Heart right ventricle (tissue), 16 donors: ENCODE measurements around the gene XG. TPM values are rescaled to one million over a fixed set of nuclear protein-coding genes. Genes with fewer than 3 reads are reported as not detected.
"Not testable (repeated sequence)": the region's sequence is repeated elsewhere in the genome, so short reads cannot be mapped to it uniquely, and the experiment has no call there.

ENCODE experiments used
- ATAC-seq, 8 donors: fragments of 200-7000 bp; cut with Tn5 transposase; one replicate each; pipeline ENCODE4 v1.9.1; 2020; ENCODE audit warnings: mild to moderate bottlenecking in 8 of 8, moderate library complexity in 8 of 8, moderate number of reproducible peaks in 1 of 8
- DNase-seq, 2 donors: peaks; one replicate each; pipeline ENCODE4 v3.0.0-alpha.2; 2020
- H3K27ac ChIP-seq, 10 donors: fragments of 200-600 bp; sonication (generic) in 2 of 10; one replicate each; pipeline versions ENCODE4 v1.5.0 to v1.8.0; 2020 to 2022; ENCODE audit warnings: mild to moderate bottlenecking in 3 of 10
- H3K27me3 ChIP-seq, 7 donors: fragments of 200-600 bp; one replicate each; pipeline ENCODE4 v1.8.0; 2021 to 2022; ENCODE audit warnings: mild to moderate bottlenecking in 2 of 7
- H3K36me3 ChIP-seq, 9 donors: fragments of 200-600 bp; sonication (generic) in 1 of 9; one replicate each; pipeline versions ENCODE4 v1.5.0 to v1.8.0; 2020 to 2022; ENCODE audit warnings: mild to moderate bottlenecking in 2 of 9
- H3K4me1 ChIP-seq, 9 donors: fragments of 200-600 bp; sonication (generic) in 1 of 9; one replicate each; pipeline versions ENCODE4 v1.5.0 to v1.8.0; 2020 to 2022; ENCODE audit warnings: mild to moderate bottlenecking in 4 of 9
- H3K4me3 ChIP-seq, 10 donors: fragments of 200-600 bp; sonication (generic) in 2 of 10; one replicate each; pipeline versions ENCODE4 v1.5.0 to v1.8.0; 2020 to 2022; ENCODE audit warnings: mild to moderate bottlenecking in 7 of 10, moderate library complexity in 2 of 10
- H3K9me3 ChIP-seq, 11 donors: fragments of 200-600 bp in 10 of 11; sonication (generic) in 2 of 11; one replicate each; pipeline versions ENCODE4 v1.5.0 to v1.8.0; 2013 to 2022; ENCODE audit warnings: mild to moderate bottlenecking in 2 of 11, control low read depth in 1 of 11, moderate library complexity in 1 of 11
- WGBS, 2 donors: extraction: QIAGEN DNeasy Blood & Tissue Kit; methylation state at CpG; one replicate each; pipeline ENCODE4 v1.1.7; 2013; ENCODE audit warnings: inconsistent platforms in 1 of 2; 5-methylcytosine and 5-hydroxymethylcytosine counted together
- intact Hi-C, 10 donors: fragments of 100-400 bp; cut with DNase I; formaldehyde crosslinking; loops; one replicate each; pipeline versions ENCODE4 v1.11.1 to v1.14.2; 2022
- polyA plus RNA-seq, 2 donors: library from polyadenylated mRNA; stranded (reverse); fragments of 200-250 nt; gene quantifications; one replicate each; pipeline ENCODE4 v1.2.3, GENCODE V29; 2013
- total RNA-seq, 10 donors: library from RNA; stranded (reverse); fragmentation: NEBNext Ultra II Directional in 3 of 10; extraction: Animal tissue kit (Norgen Biotek cat#: 25700) in 3 of 10; gene quantifications; one replicate each; pipeline versions ENCODE4 v1.2.1 to v1.2.4, GENCODE V29; 2021 to 2023
- TF ChIP-seq, protein P1 (sequence below), 9 donors: fragments of 200-600 bp; sonication (generic) in 2 of 9; IDR thresholded peaks; one replicate each; pipeline versions ENCODE4 v1.5.0 to v1.8.0; 2021 to 2022; ENCODE audit warnings: antibody characterized with exemption in 9 of 9, mild to moderate bottlenecking in 5 of 9, moderate library complexity in 1 of 9
- donor health status: Arrhythmogenic right ventricular cardiomyopathy.
- donor health status: ischemic (EF 13 %, LVEDD 7.1; RV severe dilation, severe dysfunction).
- donor health status: healthy with polysubstance abuse.
- donor health status: DM: no; HTN: yes; CAD: no.
- donor health status: DM: no; HTN: no; CAD: no.
- donor health status: ischemic (EF 25% LVEDD 6.9; RV normal size, moderate dysfunction).
- donor health status: ischemic (EF 25% LVEDD 5.7; RV mildly dilated, moderate dysfunction).
- donor health status: healthy.
- donor health status: DM: yes; HTN: yes; CAD: no.
- donor health status: Ischemic cardiomyopathy.
- donor health status: ischemic (EF 35%, LVEDD 5.7; RV mildly dilated, moderate dysfunction).
- donor health status: nonischemic (EF 11% LVEDD 7.7; RV severe dilation, severe dysfunction).
- donor health status: DM: yes; HTN: yes; CAD: no.
- donor health status: PGD.
- donor health status: ischemic (EF 29% LVEDD 5.4; RV normal size, mild dysfunction).
- donor health status: nonischemic (EF 23%, LVEDD 6.1; RV moderate dilation, normal function).

The XG gene
- total and polyA plus RNA-seq, 12 donors: 0.16 to 1.5 (median 0.29) TPM; not detected in 2

DNA sequence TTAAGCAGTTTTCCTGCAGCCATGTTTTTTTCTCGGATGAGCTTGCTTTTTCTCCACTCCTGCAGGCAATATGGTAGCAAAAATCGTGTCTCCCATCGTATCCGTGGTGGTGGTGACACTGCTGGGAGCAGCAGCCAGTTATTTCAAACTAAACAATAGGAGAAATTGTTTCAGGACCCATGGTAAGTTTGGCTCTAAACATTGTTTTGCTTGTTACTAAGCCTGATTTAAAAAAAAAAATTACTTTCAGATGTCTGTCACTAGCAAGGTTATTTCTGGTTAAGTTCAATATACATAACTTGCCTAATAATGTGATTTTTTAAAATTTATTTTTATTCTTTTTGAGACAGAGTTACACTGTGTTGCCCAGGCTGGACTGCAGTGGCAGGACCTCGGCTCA lies 59.4 kb downstream of the XG start:
- Histone ChIP-seq H3K4me1 (peaks cover 0 to 4% (median 0%) of the 10 kb centered on the region in 9 donors), H3K36me3 (no peaks in the 10 kb centered on the region), H3K4me3 (no peak overlapping the region), H3K27me3 (peaks cover 0 to 11% (median 0%) of the 10 kb centered on the region in 7 donors), H3K27ac (no peak overlapping the region), H3K9me3 (no peaks in the 10 kb centered on the region)
- no peak for ATAC-seq
- 76 to 84% methylated on average over 5 of the region's 5 CpGs for WGBS, 2 donors
- DNase-seq: no peak
- intact Hi-C loops: loop anchor here in 7 of 10 donors (5.0 to 10.0 kb wide), 6 partner anchors 106 to 1356 kb away; partner anchors contain the start of gene ASMTL (in 2 of the 7)
- TF ChIP-seq, protein P1, sequence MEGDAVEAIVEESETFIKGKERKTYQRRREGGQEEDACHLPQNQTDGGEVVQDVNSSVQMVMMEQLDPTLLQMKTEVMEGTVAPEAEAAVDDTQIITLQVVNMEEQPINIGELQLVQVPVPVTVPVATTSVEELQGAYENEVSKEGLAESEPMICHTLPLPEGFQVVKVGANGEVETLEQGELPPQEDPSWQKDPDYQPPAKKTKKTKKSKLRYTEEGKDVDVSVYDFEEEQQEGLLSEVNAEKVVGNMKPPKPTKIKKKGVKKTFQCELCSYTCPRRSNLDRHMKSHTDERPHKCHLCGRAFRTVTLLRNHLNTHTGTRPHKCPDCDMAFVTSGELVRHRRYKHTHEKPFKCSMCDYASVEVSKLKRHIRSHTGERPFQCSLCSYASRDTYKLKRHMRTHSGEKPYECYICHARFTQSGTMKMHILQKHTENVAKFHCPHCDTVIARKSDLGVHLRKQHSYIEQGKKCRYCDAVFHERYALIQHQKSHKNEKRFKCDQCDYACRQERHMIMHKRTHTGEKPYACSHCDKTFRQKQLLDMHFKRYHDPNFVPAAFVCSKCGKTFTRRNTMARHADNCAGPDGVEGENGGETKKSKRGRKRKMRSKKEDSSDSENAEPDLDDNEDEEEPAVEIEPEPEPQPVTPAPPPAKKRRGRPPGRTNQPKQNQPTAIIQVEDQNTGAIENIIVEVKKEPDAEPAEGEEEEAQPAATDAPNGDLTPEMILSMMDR (IDR thresholded peaks at IDR 0.05): no peak

DNA sequence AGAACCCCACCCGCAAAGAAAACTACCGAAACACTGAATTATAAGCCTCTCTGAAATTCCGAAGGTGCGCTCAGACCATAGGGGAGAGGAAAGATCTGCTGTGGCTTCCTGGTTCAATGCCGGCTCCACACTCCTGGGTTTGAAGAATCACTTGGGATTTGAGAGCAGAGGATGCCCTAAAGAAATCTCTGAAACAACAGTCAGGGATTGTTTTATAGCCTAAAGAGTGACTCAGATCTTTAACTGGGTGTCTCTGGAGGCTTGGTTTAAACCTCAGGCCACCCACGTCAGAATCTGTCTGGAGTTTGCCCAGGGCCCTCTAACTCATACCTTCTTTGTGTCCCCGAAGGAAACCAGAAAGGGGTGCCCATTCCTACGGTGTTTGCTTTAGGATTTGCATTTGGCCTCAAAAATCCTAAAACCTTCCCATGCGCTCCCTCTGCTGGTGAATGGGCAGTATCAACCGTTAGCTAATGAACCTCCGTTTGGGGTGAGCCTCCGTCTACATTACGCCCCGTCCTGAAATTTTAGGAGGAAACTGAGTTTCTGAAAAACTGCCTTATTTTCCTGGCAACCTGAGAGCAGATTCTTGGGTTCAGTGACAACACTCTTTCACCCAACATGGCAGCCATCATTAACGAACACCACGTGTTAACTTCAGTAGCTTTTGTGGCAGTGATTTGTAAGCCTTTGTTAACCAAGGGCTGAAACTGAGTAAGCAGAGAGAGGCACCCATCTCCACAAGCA lies 60.5 kb downstream of the XG start:
- 27 to 30% methylated on average over 13 to 15 of the region's 16 CpGs for WGBS, 2 donors
- DNase-seq (peak in 1 of 2 donors; percentile 19), ATAC-seq (peak in 6 of 8 donors; percentile 33 to 78 (median 48))
- H3K27ac ChIP-seq, H3K9me3 ChIP-seq, H3K36me3 ChIP-seq, H3K4me3 ChIP-seq, H3K4me1 ChIP-seq: not testable (repeated sequence)
- H3K27me3 ChIP-seq: peaks cover 0 to 14% (median 0%) of the 10 kb centered on the region in 7 donors
- TF ChIP-seq, protein P1 (IDR thresholded peaks at IDR 0.05): peak in 8 of 9 donors; percentile 27 to 65 (median 58)
- intact Hi-C loops: loop anchor here in 7 of 10 donors (2.0 to 10.0 kb wide), 7 partner anchors 108 to 1358 kb away; partner anchors contain the start of gene ASMTL (in 2 of the 7)

DNA sequence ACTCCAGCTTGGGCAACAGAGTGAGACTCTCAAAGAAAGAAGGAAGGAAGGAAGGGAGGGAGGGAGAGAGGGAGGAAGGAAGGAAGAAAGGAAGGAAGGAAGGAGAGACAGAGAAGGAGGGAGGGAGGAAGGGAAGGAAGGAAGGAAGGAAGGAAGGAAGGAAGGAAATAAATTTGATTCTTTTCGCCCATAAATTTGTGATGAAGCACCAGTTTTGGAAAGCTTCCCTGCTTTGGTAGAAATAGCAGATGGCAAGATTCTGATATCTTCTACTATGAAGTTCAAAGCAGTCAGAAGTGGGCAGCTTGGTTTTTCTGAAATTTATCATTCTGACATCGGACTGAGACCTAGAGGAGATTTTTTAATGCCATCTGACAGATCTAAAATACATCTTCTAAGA lies 65.2 kb downstream of the XG start:
- H3K27ac ChIP-seq: no peak overlapping the region
- intact Hi-C loops: loop anchor here in 5 of 10 donors (5.0 to 10.0 kb wide), 5 partner anchors 112 to 1362 kb away; partner anchors contain the start of gene ASMTL (in 2 of the 5)
- no peak overlapping the region for H3K4me3 ChIP-seq
- WGBS, 2 donors: 77 to 82% methylated on average over 2 of the region's 2 CpGs
- peaks cover 0 to 4% (median 0%) of the 10 kb centered on the region in 9 donors for H3K4me1 ChIP-seq
- H3K36me3 ChIP-seq: no peaks in the 10 kb centered on the region
- TF ChIP-seq, protein P1 (IDR thresholded peaks at IDR 0.05): no peak
- ATAC-seq (no peak), DNase-seq (no peak)
- no peaks in the 10 kb centered on the region for H3K9me3 ChIP-seq
- H3K27me3 ChIP-seq: peaks cover 0 to 28% (median 0%) of the 10 kb centered on the region in 7 donors

DNA sequence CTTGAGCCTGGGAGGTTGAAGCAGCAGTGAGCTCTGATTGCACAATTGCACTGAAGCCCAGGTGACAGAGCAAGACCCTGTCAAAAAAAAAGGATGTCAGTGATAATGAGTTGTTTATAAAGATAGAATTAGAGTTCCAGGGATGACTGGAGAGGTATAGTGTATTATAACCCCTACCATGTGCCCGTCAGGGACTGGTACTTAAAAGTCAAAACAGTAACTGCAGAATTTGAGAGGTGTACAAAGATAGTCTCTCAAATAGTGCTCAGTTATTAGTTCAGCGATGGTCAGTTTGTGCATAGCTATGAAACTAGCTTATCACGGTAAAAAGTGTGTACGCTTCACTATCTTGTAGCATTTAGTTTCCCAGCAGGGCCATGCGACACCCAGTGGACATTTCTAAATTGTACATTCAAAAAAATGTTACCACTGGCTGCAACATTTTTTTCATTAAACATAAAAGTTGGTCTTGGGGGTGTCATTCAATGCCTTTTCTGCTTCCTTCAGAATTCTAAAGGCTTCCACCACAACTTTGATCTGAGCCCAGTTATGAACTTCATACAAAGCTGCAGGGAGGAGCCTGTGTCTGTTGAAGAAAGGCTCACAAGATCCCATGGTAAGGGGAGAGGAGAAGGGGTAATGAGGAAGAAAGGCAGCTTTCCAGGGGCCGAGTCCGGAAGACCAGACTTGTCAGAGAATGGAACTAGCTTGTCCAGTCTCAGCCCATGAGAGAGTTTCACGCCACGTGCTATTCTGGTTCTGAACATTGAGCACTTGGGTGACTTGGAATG lies 67.7 kb downstream of the XG start:
- intact Hi-C loops: loop anchor here in 5 of 10 donors (5.0 to 10.0 kb wide), 5 partner anchors 115 to 1365 kb away; partner anchors contain the start of gene ASMTL (in 2 of the 5)
- H3K27ac ChIP-seq: no peak overlapping the region
- DNase-seq (no peak), ATAC-seq (no peak)
- WGBS, 2 donors: 44% methylated on average over 9 of the region's 9 CpGs
- no peaks in the 10 kb centered on the region for H3K4me1 ChIP-seq
- TF ChIP-seq, protein P1 (IDR thresholded peaks at IDR 0.05): peak in 8 of 9 donors; percentile 13 to 59 (median 48)
- H3K27me3 ChIP-seq: peaks cover 0 to 27% (median 0%) of the 10 kb centered on the region in 7 donors
- no peaks in the 10 kb centered on the region for H3K9me3 ChIP-seq
- no peaks in the 10 kb centered on the region for H3K36me3 ChIP-seq
- no peak overlapping the region for H3K4me3 ChIP-seq
